GM23248 (cell line): ENCODE results near the gene PTGES2.

Source experiments
- EZH2 ChIP-seq: fragments of 200-600 bp; sonication (generic); IDR thresholded peaks from 2 replicates; pipeline ENCODE4 v1.6.1; 2018; ENCODE audit warnings: antibody characterized with exemption, mild to moderate bottlenecking; ENCODE audit not compliant: insufficient read depth, poor library complexity, severe bottlenecking
- EZH2phosphoT487 ChIP-seq: fragments of 200-600 bp; sonication (generic); IDR thresholded peaks from 2 replicates; pipeline ENCODE4 v1.6.1; 2018; ENCODE audit warnings: antibody characterized with exemption, moderate library complexity, mild to moderate bottlenecking, low read depth; ENCODE audit not compliant: insufficient read depth

GRCh38 chr9:128121466-128121810 lies 6.1 kb downstream of the PTGES2 start:
- TF ChIP-seq EZH2 = no peak
- no peak for TF ChIP-seq EZH2phosphoT487
